ENCODE data around the gene CD48.

DNA sequence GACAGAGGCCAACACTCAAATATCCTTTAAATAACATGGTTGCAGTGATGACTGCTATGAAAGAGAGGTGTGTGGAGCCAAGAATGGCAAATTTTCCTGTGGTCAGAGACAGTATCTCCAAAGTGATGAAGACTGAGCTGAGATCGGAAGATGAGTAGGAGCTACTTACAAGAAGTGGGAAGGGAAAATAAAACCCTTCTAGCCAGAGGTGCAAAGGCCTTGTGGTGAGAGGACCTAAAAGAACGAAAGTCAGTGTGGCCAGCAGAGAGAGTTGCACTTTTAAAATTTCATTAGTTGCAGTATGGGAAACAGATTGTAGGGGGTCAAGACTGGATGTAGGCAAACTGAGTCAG is 45.2 kb upstream of the CD48 start:
- TF ChIP-seq CTCF (IDR thresholded peaks at IDR 0.05) (no peak), POLR2A (IDR thresholded peaks at IDR 0.05) (no peak), EP300 (IDR thresholded peaks at IDR 0.05) (no peak), POLR2AphosphoS5 (IDR thresholded peaks at IDR 0.05) (no peak)

Data from upper lobe of left lung (tissue), 4 donors.